ENCODE results near the gene GRN.

GRN gene

GRCh38 chr17:44344939-44345453, at the start of gene GRN:
GRN (plus strand) TSS chr17:44345302; CDS start chr17:44349165, 3,863 bp downstream.
- DNase-seq: peak; percentile 92 to 99 (median 98)
- intact Hi-C loops (cut with DNase I): loop anchor here (5.0 kb wide), 1 partner anchor 133 kb away; no protein-coding TSS in a partner anchor

GRCh38 chr17:44297975-44298374, 47.1 kb upstream of the GRN start:
- DNase-seq: no peak
- intact Hi-C loops (cut with DNase I): no loop called here

- DNase-seq: no peak
- intact Hi-C loops (cut with DNase I): no loop called here
Measured at GRCh38 chr17:44304651-44305050, 40.5 kb upstream of the GRN start.

- DNase-seq: peak; percentile 55 to 92 (median 79)
- intact Hi-C loops (cut with DNase I): loop anchor here (2.0 kb wide), 1 partner anchor 89 kb away; the partner anchor contains the start of gene UBTF
Measured at GRCh38 chr17:44307387-44308186, 37.5 kb upstream of the GRN start.

GRCh38 chr17:44308320-44308818, 36.7 kb upstream of the GRN start, which contains the start of gene RUNDC3A:
RUNDC3A (plus strand) TSS chr17:44308601; CDS start chr17:44308833, 232 bp downstream.
- intact Hi-C loops (cut with DNase I): loop anchor here (2.0 kb wide), 1 partner anchor 90 kb away; the partner anchor contains the start of gene UBTF
- peak; percentile 85 to 98 (median 96) for DNase-seq

GRCh38 chr17:44308865-44309264, 36.2 kb upstream of the GRN start:
- peak in 39 of 42 donors; percentile 21 to 72 (median 56) for DNase-seq
- intact Hi-C loops (cut with DNase I): loop anchor here (2.0 kb wide), 1 partner anchor 90 kb away; the partner anchor contains the start of gene UBTF

- DNase-seq: no peak
- intact Hi-C loops (cut with DNase I): loop anchor here (2.0 kb wide), 1 partner anchor 91 kb away; the partner anchor contains the start of gene UBTF
Measured at GRCh38 chr17:44309472-44309871, 35.6 kb upstream of the GRN start.

- intact Hi-C loops (cut with DNase I): no loop called here
- DNase-seq: peak in 1 of 42 donors; percentile 25
Measured at GRCh38 chr17:44310188-44310587, 34.9 kb upstream of the GRN start.

GRCh38 chr17:44310609-44311376, 34.3 kb upstream of the GRN start:
- no peak for DNase-seq
- intact Hi-C loops (cut with DNase I): no loop called here

GRCh38 chr17:44311562-44312181, 33.4 kb upstream of the GRN start:
- intact Hi-C loops (cut with DNase I): no loop called here
- DNase-seq: peak in 1 of 42 donors; percentile 32

GRCh38 chr17:44312396-44313104, 32.6 kb upstream of the GRN start:
- DNase-seq: peak in 10 of 42 donors; percentile 22 to 67 (median 50)
- intact Hi-C loops (cut with DNase I): no loop called here

- intact Hi-C loops (cut with DNase I): no loop called here
- no peak for DNase-seq
Measured at GRCh38 chr17:44314031-44314430, 31.1 kb upstream of the GRN start.

GRCh38 chr17:44314524-44314868, 30.6 kb upstream of the GRN start:
- intact Hi-C loops (cut with DNase I): no loop called here

GRCh38 chr17:44314869-44315661, 30.0 kb upstream of the GRN start:
- DNase-seq: peak in 39 of 42 donors; percentile 49 to 89 (median 73)
- intact Hi-C loops (cut with DNase I): no loop called here

More at GRCh38 chr17:44314524-44314868, 30.6 kb upstream of the GRN start:
- no peak for DNase-seq

GRCh38 chr17:44315760-44316731, 29.1 kb upstream of the GRN start:
- intact Hi-C loops (cut with DNase I): no loop called here

GRCh38 chr17:44317545-44317944, 27.6 kb upstream of the GRN start:
- DNase-seq: no peak
- intact Hi-C loops (cut with DNase I): no loop called here

More at GRCh38 chr17:44315760-44316731, 29.1 kb upstream of the GRN start:
- DNase-seq: peak in 1 of 42 donors; percentile 32

All from head of caudate nucleus (tissue), 42 donors.